Right atrium auricular region (tissue), 2 donors: Measurements from ENCODE around the gene UNKL. TPM values are rescaled to one million over a fixed set of nuclear protein-coding genes. Genes with fewer than 3 reads are reported as not detected.

Experiments
- DNase-seq: peaks from one replicate; pipeline ENCODE4 v3.0.0-alpha.2; 2019; ENCODE audit warnings: low spot score
- H3K27ac ChIP-seq, 2 donors: fragments of 200-600 bp; sonication (generic); 1 replicate in 1 of 2; 2 replicates in 1 of 2; pipeline ENCODE4 v1.5.1; 2016 to 2019
- H3K27me3 ChIP-seq, 2 donors: fragments of 200-600 bp; sonication (generic); one replicate each; pipeline versions ENCODE4 v1.5.1 to v1.6.0; 2017 to 2019
- H3K36me3 ChIP-seq: fragments of 200-600 bp; sonication (generic); one replicate; pipeline ENCODE4 v1.5.1; 2016
- H3K4me1 ChIP-seq, 2 donors: fragments of 200-600 bp; sonication (generic); one replicate each; pipeline versions ENCODE4 v1.5.1 to v1.6.0; 2017 to 2019
- H3K4me3 ChIP-seq, 2 donors: fragments of 200-600 bp; sonication (generic); 1 replicate in 1 of 2; 2 replicates in 1 of 2; pipeline ENCODE4 v1.5.1; 2017 to 2019; ENCODE audit warnings: mild to moderate bottlenecking in 1 of 2, moderate library complexity in 1 of 2
- H3K9me3 ChIP-seq, 2 donors: fragments of 200-600 bp; sonication (generic); one replicate each; pipeline ENCODE4 v1.5.1; 2019
- CTCF ChIP-seq, 2 donors: fragments of 200-600 bp; sonication (generic); IDR thresholded peaks; one replicate each; pipeline ENCODE4 v1.5.1; 2019; ENCODE audit warnings: antibody characterized with exemption in 2 of 2
- total RNA-seq, 2 donors: library from RNA; depleted of rRNA; stranded (reverse); fragments of >200 nt; gene quantifications; one replicate each; pipeline ENCODE4 v1.1.0, GENCODE V29; 2016

Gene UNKL
- total RNA-seq, 2 donors from 2014 or later: 11.0 to 17.6 TPM

- DNase-seq: no peak
- H3K27me3 ChIP-seq: no peaks in the 10 kb centered on the region
- no peak for TF ChIP-seq CTCF (IDR thresholded peaks at IDR 0.05)
- no peaks in the 10 kb centered on the region for H3K36me3 ChIP-seq
- H3K4me1 ChIP-seq: peaks cover 0 to 6% of the 10 kb centered on the region in 2 donors
- H3K27ac ChIP-seq: no peak within 1 kb of the TSS
- H3K4me3 ChIP-seq: no peak within 1 kb of the TSS
- H3K9me3 ChIP-seq: no peaks in the 10 kb centered on the region
These were observed 16.4 kb upstream of the UNKL start, which contains the start of gene PERCC1 for GRCh38 chr16:1430759-1431496. Gene PERCC1 (plus strand): TSS chr16:1431078. CDS start chr16:1432594, 1,516 bp downstream.

- Histone ChIP-seq H3K36me3 (no peaks in the 10 kb centered on the region), H3K4me1 (peaks cover 0 to 6% of the 10 kb centered on the region in 2 donors), H3K4me3 (no peak overlapping the region), H3K27ac (no peak overlapping the region), H3K27me3 (no peaks in the 10 kb centered on the region), H3K9me3 (no peaks in the 10 kb centered on the region)
- DNase-seq: no peak
- TF ChIP-seq CTCF (IDR thresholded peaks at IDR 0.05): no peak
These were observed 15.8 kb upstream of the UNKL start for GRCh38 chr16:1430214-1430758.

- no peak for DNase-seq
- no peaks in the 10 kb centered on the region for H3K27me3 ChIP-seq
- no peak overlapping the region for H3K27ac ChIP-seq
- peaks cover 0 to 6% of the 10 kb centered on the region in 2 donors for H3K4me1 ChIP-seq
- TF ChIP-seq CTCF (IDR thresholded peaks at IDR 0.05): no peak
- no peak overlapping the region for H3K4me3 ChIP-seq
- no peaks in the 10 kb centered on the region for H3K36me3 ChIP-seq
- no peaks in the 10 kb centered on the region for H3K9me3 ChIP-seq
These were observed 15.1 kb upstream of the UNKL start for GRCh38 chr16:1429631-1430030.

GRCh38 chr16:1429012-1429411 lies 14.5 kb upstream of the UNKL start:
- Histone ChIP-seq H3K27ac (no peak overlapping the region), H3K9me3 (no peaks in the 10 kb centered on the region), H3K36me3 (no peaks in the 10 kb centered on the region), H3K4me3 (no peak overlapping the region), H3K27me3 (no peaks in the 10 kb centered on the region), H3K4me1 (peaks cover 0 to 6% of the 10 kb centered on the region in 2 donors)
- no peak for DNase-seq
- TF ChIP-seq CTCF (IDR thresholded peaks at IDR 0.05): no peak

- no peaks in the 10 kb centered on the region for H3K27me3 ChIP-seq
- no peaks in the 10 kb centered on the region for H3K36me3 ChIP-seq
- H3K27ac ChIP-seq: no peak overlapping the region
- no peaks in the 10 kb centered on the region for H3K9me3 ChIP-seq
- peaks cover 0 to 6% of the 10 kb centered on the region in 2 donors for H3K4me1 ChIP-seq
- no peak overlapping the region for H3K4me3 ChIP-seq
- DNase-seq: no peak
- TF ChIP-seq CTCF (IDR thresholded peaks at IDR 0.05): peak in 1 of 2 donors; percentile 57
These were observed 14.0 kb upstream of the UNKL start for GRCh38 chr16:1428511-1428910.
